Daoy (cell line): ENCODE results near the gene SFTA2. TPM values are rescaled to one million over a fixed set of nuclear protein-coding genes. Genes with fewer than 3 reads are reported as not detected.
A peak's percentile ranks its signal among the peaks of the same experiment; 100 is the strongest.
"Not testable (repeated sequence)": the region's sequence is repeated elsewhere in the genome, so short reads cannot be mapped to it uniquely, and the experiment has no call there.

Source experiments
- DNase-seq: peaks from one replicate; pipeline ENCODE4 v3.0.0-alpha.2; 2015; ENCODE audit warnings: low read depth
- total RNA-seq: library from RNA; depleted of rRNA; stranded (reverse); fragments of >200 nt; shearing (Covaris generic); gene quantifications from 2 replicates; pipeline ENCODE4 v1.2.3, GENCODE V29; 2014

The SFTA2 gene
- total RNA-seq, 1 experiment from 2014 or later: not detected

GRCh38 chr6:30942338-30943060 lies 10.5 kb upstream of the SFTA2 start:
- DNase-seq: peak; percentile 91

- DNase-seq: no peak
Measured at GRCh38 chr6:30940361-30940986, 8.5 kb upstream of the SFTA2 start, which contains the start of gene MUCL3. Gene MUCL3 (plus strand): TSS chr6:30940973. CDS start chr6:30941000, 27 bp downstream.

GRCh38 chr6:30939473-30939872 lies 7.5 kb upstream of the SFTA2 start:
- DNase-seq: no peak

- DNase-seq: no peak
Measured at GRCh38 chr6:30938730-30939129, 6.8 kb upstream of the SFTA2 start.

- DNase-seq: no peak
Measured at GRCh38 chr6:30937265-30937664, 5.3 kb upstream of the SFTA2 start.

- DNase-seq: no peak
Measured at GRCh38 chr6:30935018-30935417, 3.0 kb upstream of the SFTA2 start.

- DNase-seq: no peak
Measured at GRCh38 chr6:30932665-30933365, 845 bp upstream of the SFTA2 start.

GRCh38 chr6:30931272-30931671 lies 698 bp downstream of the SFTA2 start:
- DNase-seq: no peak

GRCh38 chr6:30930506-30930905 lies 1.5 kb downstream of the SFTA2 start:
- DNase-seq: no peak

- DNase-seq: no peak
Measured at GRCh38 chr6:30928677-30929076, 3.3 kb downstream of the SFTA2 start.

- not testable (repeated sequence) for DNase-seq
Measured at GRCh38 chr6:30927080-30927479, 4.9 kb downstream of the SFTA2 start.

GRCh38 chr6:30926644-30927043 lies 5.3 kb downstream of the SFTA2 start:
- no peak for DNase-seq

GRCh38 chr6:30924040-30924627 lies 7.8 kb downstream of the SFTA2 start:
- not testable (repeated sequence) for DNase-seq

- peak; percentile 39 for DNase-seq
Measured at GRCh38 chr6:30922447-30922852, 9.5 kb downstream of the SFTA2 start.

GRCh38 chr6:30918670-30919069 lies 13.3 kb downstream of the SFTA2 start:
- no peak for DNase-seq

- no peak for DNase-seq
Measured at GRCh38 chr6:30917487-30917886, 14.5 kb downstream of the SFTA2 start.

GRCh38 chr6:30917041-30917440 lies 14.9 kb downstream of the SFTA2 start:
- DNase-seq: no peak

- DNase-seq: peak; percentile 66
Measured at GRCh38 chr6:30915591-30915946, 16.4 kb downstream of the SFTA2 start.

- no peak for DNase-seq
Measured at GRCh38 chr6:30914854-30915590, 16.9 kb downstream of the SFTA2 start.

- peak; percentile 96 for DNase-seq
Measured at GRCh38 chr6:30914076-30914853, 17.7 kb downstream of the SFTA2 start, which contains the start of gene VARS2. Gene VARS2 (plus strand): TSS chr6:30914238. CDS start chr6:30914837, 599 bp downstream.

- DNase-seq: no peak
Measured at GRCh38 chr6:30913721-30914075, 18.3 kb downstream of the SFTA2 start.
